Inferior parietal cortex (tissue), 1 donor: ENCODE results near the gene TBCK.

Source experiments
- DNase-seq: peaks from one replicate; pipeline ENCODE4 v3.0.0-alpha.2; 2016; ENCODE audit errors: extremely low spot score

Gene TBCK

GRCh38 chr4:105992641-105993305, 323.2 kb downstream of the TBCK start:
- DNase-seq: no peak

DNA sequence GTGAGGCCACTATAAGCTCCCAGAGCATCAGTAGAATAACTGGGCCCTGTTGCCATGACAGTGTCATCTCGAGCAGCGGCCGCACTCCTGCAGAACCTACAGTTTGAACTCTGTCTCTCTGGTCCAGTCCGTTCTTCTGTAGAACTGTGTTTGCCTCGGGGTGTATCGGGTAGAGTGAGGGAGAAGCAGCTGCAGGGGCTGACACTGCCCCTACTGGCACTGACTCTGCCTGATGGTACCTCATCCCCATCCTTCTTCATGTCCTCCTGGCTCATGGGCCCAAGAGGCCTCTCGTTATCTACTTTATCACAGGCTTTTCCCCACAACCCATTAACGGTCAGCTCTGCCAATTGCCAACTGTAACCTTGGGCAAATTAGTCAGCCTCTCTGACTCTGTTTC, 324.3 kb downstream of the TBCK start:
- DNase-seq: no peak
